Activated CD4-positive, alpha-beta T cell treated with anti-CD3 and anti-CD28 coated beads, Interleukin-2, amount 50 U/mL, for 1 hour (primary cell): ENCODE measurements around the gene SLC25A28.

Experiments used
- DNase-seq: peaks from one replicate; pipeline ENCODE4 v3.0.0-alpha.2; 2020

Gene SLC25A28

DNA sequence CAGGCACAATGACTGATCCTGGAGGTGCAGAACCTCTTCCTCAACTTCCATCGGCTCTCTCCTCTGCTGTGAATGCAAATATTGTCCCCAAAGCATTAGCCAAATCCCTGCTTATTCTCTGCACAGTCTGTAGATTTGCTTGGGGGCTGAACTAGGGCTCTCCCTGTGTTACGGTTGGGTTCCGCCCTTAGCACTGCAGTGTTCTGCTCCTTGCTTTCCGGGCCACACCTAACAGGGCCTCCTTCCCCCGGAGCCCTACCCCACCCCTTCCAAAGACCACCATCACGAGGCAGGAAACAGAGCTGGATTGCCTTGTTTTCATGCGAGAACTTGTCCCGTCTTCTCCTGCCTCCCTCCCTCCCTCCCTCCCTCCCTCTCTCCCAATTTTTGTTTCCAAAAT lies 36.6 kb downstream of the SLC25A28 start:
- no peak for DNase-seq

DNA sequence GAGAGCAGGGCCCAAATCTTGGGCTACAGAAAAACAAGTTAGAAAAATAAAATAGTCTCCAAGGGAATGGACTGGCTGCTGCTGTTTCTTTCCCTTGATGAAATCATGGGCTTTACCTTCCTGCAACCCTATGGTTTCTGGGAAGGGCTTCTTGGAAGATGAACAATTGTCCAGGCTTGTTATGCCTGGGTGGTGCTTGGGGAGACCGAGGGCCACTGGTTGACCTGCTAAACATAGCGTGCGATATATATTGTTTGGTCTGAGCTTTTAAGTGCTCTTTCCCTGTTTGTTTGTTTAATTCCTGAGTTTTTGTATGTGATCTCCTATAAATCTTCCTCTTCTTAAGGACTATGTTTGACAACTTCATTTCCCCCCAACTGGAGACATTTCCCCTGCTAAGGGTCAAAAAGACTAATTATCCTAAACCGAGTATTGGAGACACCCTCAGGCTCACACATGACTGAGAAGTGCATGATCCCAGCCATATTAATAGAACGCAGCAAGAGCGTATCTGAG lies 37.9 kb downstream of the SLC25A28 start:
- no peak for DNase-seq

DNA sequence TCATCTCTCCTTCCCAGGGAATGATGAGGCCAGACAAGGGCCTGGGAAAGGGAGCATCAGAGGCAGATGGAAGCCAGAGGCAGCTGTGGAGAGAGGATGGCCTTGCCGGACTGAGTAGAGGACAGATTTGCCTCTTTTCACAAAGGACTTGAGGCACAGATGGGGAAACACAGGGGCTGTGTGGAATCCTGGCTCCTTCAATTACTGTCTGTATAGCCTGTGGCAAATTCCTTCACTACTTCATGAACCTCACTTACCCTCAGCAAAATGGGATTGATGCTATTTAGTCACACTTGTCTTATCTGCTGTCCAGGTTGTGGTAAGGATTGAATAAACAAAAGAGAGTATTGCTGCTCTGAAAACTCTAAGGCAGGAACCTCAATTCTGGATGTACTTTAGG lies 40.3 kb downstream of the SLC25A28 start:
- DNase-seq, result no peak

DNA sequence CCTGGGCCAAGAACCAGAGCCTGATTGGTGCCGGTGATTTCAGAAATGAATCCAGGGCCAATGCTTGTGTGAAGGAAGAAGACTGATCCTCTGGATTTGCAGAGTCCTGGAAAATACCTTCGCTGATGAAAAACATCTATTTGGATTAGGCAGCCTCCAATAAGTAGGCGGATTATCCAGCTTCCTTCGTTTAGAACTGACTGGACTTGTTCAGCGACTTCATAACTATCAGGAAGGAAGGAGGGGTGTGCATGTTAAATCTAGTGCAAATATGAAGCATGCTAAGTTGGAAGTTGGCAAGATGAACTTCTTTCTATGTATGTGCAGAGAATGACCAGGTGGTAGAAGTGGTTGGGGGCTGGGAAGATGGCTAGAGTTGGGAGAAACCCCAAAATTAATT lies 46.4 kb downstream of the SLC25A28 start:
- no peak for DNase-seq

DNA sequence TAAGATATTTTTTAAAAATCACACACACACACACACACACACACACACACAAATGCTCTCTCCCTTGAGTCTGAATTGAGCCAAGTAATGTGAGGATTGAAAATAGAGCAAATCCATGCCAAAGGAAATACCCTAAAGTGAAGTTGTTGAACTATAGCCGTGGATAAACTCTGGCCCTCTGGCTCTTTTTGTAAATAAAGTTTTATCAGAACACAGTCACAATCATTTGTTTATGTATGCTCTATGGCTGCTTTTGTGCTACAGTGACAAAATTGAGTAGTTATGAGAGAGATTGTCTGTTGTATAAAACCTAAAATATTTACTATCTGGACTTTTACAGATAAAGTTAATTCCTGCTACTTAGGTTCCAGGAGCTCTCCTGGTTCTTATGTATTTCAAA lies 48.4 kb downstream of the SLC25A28 start:
- DNase-seq, result no peak

DNA sequence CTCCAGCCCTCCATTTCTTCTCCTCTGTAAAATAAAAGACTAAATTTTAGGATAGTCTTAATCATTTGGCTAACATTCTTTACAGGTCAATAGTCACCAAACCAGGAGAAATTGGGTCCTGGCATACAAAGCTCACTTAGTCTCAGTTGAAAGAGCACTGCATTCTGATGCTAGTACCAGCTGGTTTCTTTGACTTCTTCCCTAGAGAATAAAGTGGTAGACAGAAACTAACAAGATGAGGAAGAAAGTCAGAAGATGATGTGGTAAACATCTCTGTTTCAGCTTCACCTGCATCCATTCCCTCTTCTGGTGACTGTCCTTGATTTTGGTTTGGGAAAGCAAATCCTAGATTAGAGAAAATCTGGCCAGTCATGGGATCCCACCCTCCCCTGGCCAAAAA lies 50.3 kb downstream of the SLC25A28 start:
- DNase-seq, result no peak

DNA sequence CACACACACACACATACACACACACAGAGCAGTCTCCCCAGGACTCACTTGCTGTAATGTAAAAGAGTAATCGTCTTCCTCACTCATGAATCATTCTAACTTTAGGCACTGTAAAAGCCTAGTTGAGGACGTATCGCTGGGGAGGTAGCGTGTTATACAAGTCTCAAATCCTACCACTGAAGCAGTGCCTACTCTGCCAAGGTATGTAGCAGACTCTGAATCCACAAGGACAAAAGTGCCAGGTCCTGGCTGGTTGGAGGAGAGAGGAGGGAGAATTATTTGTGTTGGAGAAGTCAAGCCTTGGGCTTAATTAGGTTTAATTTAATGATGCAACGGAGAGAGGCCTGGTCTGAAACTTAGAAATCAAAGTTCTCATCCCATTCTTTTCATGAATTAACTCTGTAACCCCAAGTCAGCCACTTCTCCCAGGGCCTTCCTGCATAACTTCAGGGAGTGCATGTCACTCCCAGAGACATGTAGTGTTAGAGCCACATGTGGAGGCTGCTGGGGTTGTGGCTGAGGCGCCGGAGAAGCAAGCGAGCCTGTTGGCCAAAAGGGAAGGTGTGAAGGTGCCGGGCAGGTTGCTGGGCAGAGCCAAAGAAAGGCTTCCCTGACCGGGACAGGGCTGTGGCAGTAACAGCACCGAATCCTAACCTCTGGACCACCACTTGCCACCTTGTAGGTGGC lies 50.8 kb downstream of the SLC25A28 start:
- DNase-seq, result no peak

DNA sequence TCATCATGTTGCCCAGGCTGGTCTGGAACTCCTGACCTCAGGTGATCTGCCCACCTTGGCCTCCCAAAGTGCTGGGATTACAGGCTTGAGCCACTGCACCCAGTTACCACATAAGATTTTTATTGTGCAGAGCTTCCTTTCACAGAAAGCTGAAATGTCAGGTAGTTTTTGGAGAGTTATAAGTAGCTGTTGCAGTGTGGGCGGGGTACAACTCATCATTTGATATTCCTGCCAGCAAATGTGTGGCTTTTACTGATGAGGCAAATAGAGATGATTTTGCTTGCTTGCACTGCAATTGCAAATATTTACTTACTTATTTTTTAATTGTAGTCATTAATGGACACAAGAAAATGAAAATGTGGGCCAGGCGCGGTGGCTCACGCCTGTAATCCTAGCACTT lies 55.1 kb downstream of the SLC25A28 start:
- no peak for DNase-seq

DNA sequence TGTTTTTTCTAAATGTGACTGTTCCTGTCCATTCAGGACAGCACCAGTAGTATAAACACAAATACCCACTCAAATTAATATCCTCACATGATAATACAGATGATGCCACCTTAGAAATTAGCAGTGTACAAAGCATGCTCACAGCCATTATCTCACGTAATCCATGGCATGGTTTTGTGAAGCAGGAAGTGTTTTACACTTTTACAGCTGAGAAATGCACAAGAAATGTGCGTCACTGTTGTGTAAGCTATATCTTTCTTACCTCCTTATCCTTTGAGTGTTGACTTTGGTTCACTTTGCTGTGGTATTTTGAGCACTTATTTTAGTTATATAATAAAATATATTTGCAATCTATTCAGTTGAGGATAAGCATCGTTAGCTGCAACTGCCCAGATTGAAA lies 55.9 kb downstream of the SLC25A28 start:
- no peak for DNase-seq

DNA sequence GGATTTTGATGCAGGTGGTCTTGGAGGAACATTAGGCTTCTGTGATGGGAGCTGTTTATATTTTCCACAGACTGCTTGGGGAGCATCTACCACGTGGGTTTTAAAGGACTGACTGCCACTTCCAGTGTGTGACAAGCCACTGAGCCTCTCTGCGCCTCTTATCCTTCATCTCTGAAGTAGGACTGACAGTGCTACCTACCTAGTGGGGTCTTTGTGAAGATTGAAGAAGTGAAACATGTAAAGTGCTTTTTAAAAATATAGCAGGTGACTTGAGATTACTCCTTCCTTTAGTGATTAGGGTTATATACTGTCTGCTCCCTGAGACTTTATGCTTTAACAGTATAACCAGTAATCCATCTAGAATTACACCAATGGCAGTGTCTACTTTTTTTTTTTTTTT lies 57.6 kb downstream of the SLC25A28 start:
- no peak for DNase-seq
